CD4-positive, alpha-beta T cell treated with Interleukin-1 beta for 1 hour (primary cell): ENCODE results near the gene TANK.
"Not testable (repeated sequence)": the region's sequence is repeated elsewhere in the genome, so short reads cannot be mapped to it uniquely, and the experiment has no call there.

Source experiments
- DNase-seq, 2 donors: peaks; one replicate each; pipeline ENCODE4 v3.0.0-alpha.2; 2020 to 2022

Gene TANK

GRCh38 chr2:161233858-161234431 is 73.7 kb downstream of the TANK start:
- DNase-seq, result no peak

GRCh38 chr2:161234627-161235026 is 74.4 kb downstream of the TANK start:
- no peak for DNase-seq

GRCh38 chr2:161237392-161238264 is 77.4 kb downstream of the TANK start:
- DNase-seq, result peak; percentile 31 to 38

GRCh38 chr2:161238265-161238559 is 78.0 kb downstream of the TANK start:
- DNase-seq, result no peak

GRCh38 chr2:161238560-161239325 is 78.5 kb downstream of the TANK start:
- peak; percentile 42 to 49 for DNase-seq

- DNase-seq, result no peak
Measured at GRCh38 chr2:161239326-161240109, 79.3 kb downstream of the TANK start.

- no peak for DNase-seq
Measured at GRCh38 chr2:161241894-161242293, 81.7 kb downstream of the TANK start.

GRCh38 chr2:161243312-161243711 is 83.1 kb downstream of the TANK start:
- DNase-seq, result no peak

GRCh38 chr2:161243905-161244304 is 83.7 kb downstream of the TANK start:
- no peak for DNase-seq

- DNase-seq, result peak; percentile 78 to 80
Measured at GRCh38 chr2:161244387-161245260, 84.4 kb downstream of the TANK start.

GRCh38 chr2:161245261-161245553 is 85.0 kb downstream of the TANK start:
- no peak for DNase-seq

GRCh38 chr2:161245671-161246070 is 85.4 kb downstream of the TANK start:
- DNase-seq, result no peak

GRCh38 chr2:161246281-161246680 is 86.1 kb downstream of the TANK start:
- no peak for DNase-seq

GRCh38 chr2:161250864-161251436 is 90.7 kb downstream of the TANK start:
- DNase-seq, result peak in 1 of 2 donors; percentile 41

- DNase-seq, result no peak
Measured at GRCh38 chr2:161257123-161257952, 97.1 kb downstream of the TANK start.

- DNase-seq, result no peak
Measured at GRCh38 chr2:161265874-161266273, 105.6 kb downstream of the TANK start.

- no peak for DNase-seq
Measured at GRCh38 chr2:161269111-161269510, 108.9 kb downstream of the TANK start.

GRCh38 chr2:161273038-161273760 is 113.0 kb downstream of the TANK start:
- peak in 1 of 2 donors; percentile 68 for DNase-seq

GRCh38 chr2:161278564-161279229 is 118.5 kb downstream of the TANK start:
- DNase-seq, result not testable (repeated sequence)
